ENCODE results near the gene CLCF1.
A peak's percentile ranks its signal among the peaks of the same experiment; 100 is the strongest.
"Not testable (repeated sequence)": the region's sequence is repeated elsewhere in the genome, so short reads cannot be mapped to it uniquely, and the experiment has no call there.

CLCF1 gene

DNA sequence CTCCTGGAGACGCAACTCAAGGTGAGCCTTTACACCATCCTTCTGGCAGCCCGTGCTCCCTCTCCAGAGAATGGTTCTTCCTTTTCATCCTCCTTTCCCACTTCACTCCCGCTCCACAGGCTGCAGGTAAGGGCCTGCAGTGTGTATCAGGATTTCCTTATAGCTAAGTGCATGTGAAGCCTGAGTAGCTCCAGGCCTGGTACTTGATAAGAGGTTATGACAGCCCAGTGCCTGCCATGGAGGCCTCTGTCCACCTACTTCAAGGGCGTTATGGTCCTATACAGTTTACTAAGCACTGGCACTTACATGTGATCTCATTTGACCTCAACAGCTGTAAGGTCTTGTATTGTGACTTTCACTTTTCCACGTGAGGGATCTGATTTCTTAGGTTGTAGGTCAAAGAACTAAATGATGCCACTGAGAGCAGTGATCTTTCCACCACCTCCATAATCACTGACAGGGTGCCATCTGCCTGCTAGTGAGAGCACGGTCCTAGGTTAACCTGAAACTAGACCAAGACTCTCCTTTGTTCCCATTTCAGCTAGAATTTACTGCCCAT, 52.0 kb downstream of the CLCF1 start:
- DNase-seq, result no peak

DNA sequence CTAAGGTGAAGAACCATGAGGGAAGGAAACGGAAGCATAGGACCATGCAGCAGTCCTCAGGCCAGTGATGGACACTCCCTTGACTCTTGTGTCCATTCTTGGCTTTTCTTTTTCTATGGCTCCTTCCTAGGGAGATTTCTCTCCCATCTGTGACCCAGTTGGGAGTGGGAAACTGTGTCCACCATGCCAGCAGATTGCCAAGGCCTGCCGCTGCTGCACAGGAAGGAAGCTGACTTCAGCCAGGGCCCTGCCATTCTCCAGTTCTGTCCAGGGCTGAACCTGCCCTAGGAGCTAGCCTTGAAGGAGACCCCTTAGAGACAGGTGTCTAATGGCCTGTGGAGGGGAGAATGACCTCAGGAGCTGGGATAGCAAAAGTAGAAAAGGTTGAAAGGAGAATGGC, 52.7 kb downstream of the CLCF1 start:
- no peak for DNase-seq

DNA sequence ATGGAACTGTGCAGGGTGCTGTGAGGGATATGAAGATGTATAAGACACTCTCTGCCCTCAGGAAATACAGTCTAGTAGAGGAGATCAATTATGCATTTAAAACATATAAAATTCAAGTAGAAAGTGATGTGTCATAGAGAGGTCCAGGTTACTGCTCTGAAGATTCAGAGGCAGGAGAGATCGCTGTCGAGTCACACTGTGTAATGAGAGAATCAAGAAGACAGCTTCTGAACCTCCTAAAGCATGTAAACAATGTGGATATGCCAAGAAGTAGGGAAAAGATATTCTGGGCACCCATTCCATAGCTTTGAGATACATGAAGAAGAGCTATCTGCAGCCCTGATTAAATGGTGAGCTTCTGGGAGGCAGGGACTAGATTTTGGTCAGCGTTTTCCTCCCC, 53.4 kb downstream of the CLCF1 start:
- no peak for DNase-seq

DNA sequence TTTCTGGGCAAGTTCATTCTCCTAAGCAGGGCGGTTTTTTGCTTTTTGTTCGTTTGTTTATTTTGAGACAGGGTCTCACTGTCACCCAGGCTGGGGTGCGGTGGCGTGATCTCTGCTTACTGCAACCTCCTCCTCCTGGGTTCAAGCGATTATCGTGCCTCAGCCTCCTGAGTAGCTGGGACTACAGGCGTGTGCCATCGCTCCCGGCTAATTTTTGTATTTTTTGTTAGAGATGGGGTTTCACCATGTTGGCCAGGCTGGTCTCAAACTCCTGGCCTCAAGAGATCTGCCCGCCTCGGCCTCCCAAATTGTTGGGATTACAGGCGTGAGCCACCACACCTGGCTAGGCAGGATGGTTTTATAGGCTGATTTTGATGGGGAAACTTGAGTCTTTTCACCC, 54.5 kb downstream of the CLCF1 start:
- DNase-seq, result not testable (repeated sequence)

DNA sequence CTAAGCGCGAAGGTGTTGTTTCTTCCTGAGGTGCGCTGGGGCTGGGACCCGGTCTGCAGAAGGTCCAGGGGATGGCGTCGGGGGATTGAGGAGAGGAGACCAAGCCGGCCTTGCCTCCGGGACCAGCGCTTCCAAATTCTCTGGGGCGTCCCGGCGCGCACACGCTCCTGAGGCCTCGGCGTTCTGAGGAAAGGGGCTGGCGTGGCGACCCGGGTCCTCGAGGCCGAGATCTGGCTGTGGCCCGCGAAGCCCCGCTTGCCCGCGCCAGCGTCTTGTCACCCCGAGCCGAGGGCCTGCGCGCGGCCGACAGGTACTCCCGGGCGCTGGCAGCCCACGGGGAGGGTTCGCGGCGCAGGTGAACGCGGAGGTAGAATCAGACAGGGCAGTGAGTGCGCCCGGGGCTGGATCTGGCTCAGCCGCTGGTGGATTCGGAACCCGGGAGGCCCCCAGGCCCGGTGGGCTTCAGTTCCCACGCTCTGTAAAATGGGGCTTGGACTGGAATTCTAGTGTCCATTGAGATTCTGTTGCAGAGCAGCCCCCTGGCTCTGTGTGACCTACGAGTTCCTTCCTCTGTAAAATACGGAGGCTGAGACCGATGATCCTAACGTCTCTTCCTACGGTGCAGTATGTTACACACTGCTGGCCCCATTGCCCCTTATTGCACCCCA, 55.4 kb downstream of the CLCF1 start:
- no peak for DNase-seq

DNA sequence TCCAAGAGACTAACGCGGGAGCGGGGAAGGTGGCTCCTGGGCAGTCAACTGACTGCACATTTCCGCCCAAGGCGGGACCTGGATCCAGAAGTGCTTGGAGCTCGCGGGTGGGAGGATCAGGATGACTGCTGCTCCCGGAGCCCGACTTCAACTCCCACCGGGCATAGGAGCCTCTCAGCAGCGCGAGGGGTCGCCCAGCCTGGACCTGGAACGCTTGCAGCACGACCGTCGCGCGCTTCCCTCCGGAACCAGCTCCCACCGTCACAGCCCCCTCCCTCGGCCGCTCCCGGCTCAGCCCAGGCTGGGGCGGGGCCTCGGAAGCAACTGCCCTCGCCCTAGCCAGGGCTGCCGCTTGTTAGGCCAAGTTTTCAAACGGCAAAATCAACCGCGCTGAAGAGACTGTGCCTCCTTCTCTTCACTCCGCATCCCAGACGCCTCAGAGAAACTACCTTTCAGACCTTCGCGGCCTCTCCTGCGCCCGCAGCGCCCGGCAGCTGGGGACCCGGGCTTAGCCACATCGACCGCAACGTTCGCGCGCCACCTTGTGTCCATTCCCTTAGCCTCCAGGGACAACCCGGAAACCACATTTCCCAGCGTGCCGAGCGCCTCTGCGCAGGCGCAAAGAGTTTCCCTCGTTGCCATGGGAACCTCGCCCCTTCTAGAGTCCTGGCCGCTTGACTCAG, 56.1 kb downstream of the CLCF1 start:
- peak; percentile 42 for DNase-seq

DNA sequence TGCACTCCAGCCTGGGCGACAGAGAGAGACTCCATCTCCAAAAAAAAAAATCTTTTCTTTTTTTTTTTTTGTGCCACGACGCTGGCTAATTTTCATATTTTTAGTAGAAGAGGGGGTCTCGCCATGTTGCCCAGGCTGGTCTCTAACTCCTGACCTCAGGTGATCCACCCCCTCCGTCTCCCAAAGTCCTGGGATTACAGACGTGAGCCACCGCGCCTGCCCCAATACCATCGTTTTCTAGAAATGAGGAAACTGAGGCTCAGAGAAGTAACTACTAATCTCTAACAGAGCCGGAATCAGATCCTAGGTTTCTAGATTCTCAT, 56.6 kb downstream of the CLCF1 start:
- no peak for DNase-seq

DNA sequence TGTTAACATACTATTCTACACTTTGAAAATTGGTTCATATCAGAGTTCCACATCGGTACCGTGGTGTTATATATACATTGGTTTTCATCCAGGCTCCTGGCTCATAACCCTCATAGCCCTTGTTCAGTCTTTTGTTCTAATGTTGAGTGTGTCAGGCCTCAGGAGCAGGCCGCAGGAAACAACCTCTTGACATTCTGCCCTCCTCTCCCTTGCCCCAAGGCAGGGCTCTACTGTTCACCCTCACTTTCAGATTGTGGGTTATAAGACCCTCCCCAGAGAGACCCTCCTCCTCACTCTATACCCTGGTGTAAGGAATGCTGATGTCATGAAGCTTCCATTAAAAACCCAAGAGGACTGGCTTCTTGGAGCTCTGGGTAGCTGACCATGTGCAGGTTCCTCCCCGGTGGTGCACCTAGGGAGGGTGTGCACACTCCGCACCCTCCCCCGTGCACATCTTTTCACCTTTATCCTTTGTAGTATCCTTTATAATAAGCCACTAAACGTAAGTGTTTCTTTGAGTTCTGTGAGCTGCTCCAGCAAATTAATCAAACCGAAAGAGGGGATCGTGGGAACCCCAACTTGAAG, 58.0 kb downstream of the CLCF1 start:
- no peak for DNase-seq

DNA sequence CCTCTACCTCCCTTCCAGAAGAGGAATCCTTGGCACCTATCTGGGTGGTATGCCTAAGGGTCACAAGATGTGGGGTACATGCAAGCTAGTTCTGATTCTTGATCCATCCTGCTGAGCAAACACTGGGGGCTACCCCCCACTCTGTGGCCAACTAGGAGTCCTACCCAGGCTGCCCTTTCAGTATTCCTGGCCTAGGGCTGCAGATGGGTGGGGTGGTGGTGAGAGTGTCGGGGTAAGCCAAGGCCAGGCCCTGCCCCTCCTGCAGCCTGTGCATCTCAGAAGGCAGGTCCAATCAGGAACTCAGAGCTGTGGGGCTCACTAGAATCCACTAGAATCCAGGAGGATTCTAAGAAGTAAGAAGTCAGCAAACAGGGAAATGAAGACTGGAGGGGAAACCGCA, 59.2 kb downstream of the CLCF1 start:
- DNase-seq, result no peak

Measured in SIG-M5 (cell line).